ENCODE results near the gene COL8A2. TPM values are rescaled to one million over a fixed set of nuclear protein-coding genes. Genes with fewer than 3 reads are reported as not detected.

COL8A2 gene
- total RNA-seq, 1 donor from 2014 or later: not detected

- H3K36me3 Mint-ChIP-seq (ENCODE audit: unreplicated experiment): no peaks in the 10 kb centered on the region
- no peak overlapping the region for H3K27ac Mint-ChIP-seq (ENCODE audit: unreplicated experiment)
- no peaks in the 10 kb centered on the region for H3K4me1 Mint-ChIP-seq (ENCODE audit: low read depth, unreplicated experiment)
- H3K4me3 Mint-ChIP-seq (ENCODE audit: unreplicated experiment): no peak overlapping the region
- TF ChIP-seq CTCF (IDR thresholded peaks at IDR 0.05; ENCODE audit: partially characterized antibody, unreplicated experiment): no peak
- no peaks in the 10 kb centered on the region for H3K27me3 Mint-ChIP-seq (ENCODE audit: unreplicated experiment)
- no peaks in the 10 kb centered on the region for H3K9me3 Mint-ChIP-seq (ENCODE audit: unreplicated experiment)
- no peak for DNase-seq
Observed at GRCh38 chr1:36067871-36068270, 57.2 kb downstream of the COL8A2 start.

GRCh38 chr1:36062315-36062714 lies 62.7 kb downstream of the COL8A2 start:
- DNase-seq: no peak
- Mint-ChIP-seq H3K4me3 (ENCODE audit: unreplicated experiment) (no peak overlapping the region), H3K27me3 (ENCODE audit: unreplicated experiment) (peaks cover 2% of the 10 kb centered on the region), H3K36me3 (ENCODE audit: unreplicated experiment) (no peaks in the 10 kb centered on the region), H3K27ac (ENCODE audit: unreplicated experiment) (no peak overlapping the region), H3K9me3 (ENCODE audit: unreplicated experiment) (no peaks in the 10 kb centered on the region), H3K4me1 (ENCODE audit: low read depth, unreplicated experiment) (no peaks in the 10 kb centered on the region)
- no peak for TF ChIP-seq CTCF (IDR thresholded peaks at IDR 0.05; ENCODE audit: partially characterized antibody, unreplicated experiment)

- no peaks in the 10 kb centered on the region for H3K27me3 Mint-ChIP-seq (ENCODE audit: unreplicated experiment)
- H3K9me3 Mint-ChIP-seq (ENCODE audit: unreplicated experiment): no peaks in the 10 kb centered on the region
- no peaks in the 10 kb centered on the region for H3K4me1 Mint-ChIP-seq (ENCODE audit: low read depth, unreplicated experiment)
- H3K27ac Mint-ChIP-seq (ENCODE audit: unreplicated experiment): no peak overlapping the region
- no peak for TF ChIP-seq CTCF (IDR thresholded peaks at IDR 0.05; ENCODE audit: partially characterized antibody, unreplicated experiment)
- DNase-seq: no peak
- no peaks in the 10 kb centered on the region for H3K36me3 Mint-ChIP-seq (ENCODE audit: unreplicated experiment)
- no peak overlapping the region for H3K4me3 Mint-ChIP-seq (ENCODE audit: unreplicated experiment)
Observed at GRCh38 chr1:36055706-36056105, 69.3 kb downstream of the COL8A2 start.

GRCh38 chr1:36053978-36054377 lies 71.0 kb downstream of the COL8A2 start:
- Mint-ChIP-seq H3K4me3 (ENCODE audit: unreplicated experiment) (no peak overlapping the region), H3K36me3 (ENCODE audit: unreplicated experiment) (no peaks in the 10 kb centered on the region), H3K9me3 (ENCODE audit: unreplicated experiment) (no peaks in the 10 kb centered on the region), H3K27ac (ENCODE audit: unreplicated experiment) (no peak overlapping the region), H3K27me3 (ENCODE audit: unreplicated experiment) (no peaks in the 10 kb centered on the region), H3K4me1 (ENCODE audit: low read depth, unreplicated experiment) (no peaks in the 10 kb centered on the region)
- DNase-seq: no peak
- TF ChIP-seq CTCF (IDR thresholded peaks at IDR 0.05; ENCODE audit: partially characterized antibody, unreplicated experiment): no peak

- H3K4me1 Mint-ChIP-seq (ENCODE audit: low read depth, unreplicated experiment): no peaks in the 10 kb centered on the region
- no peak for TF ChIP-seq CTCF (IDR thresholded peaks at IDR 0.05; ENCODE audit: partially characterized antibody, unreplicated experiment)
- no peak overlapping the region for H3K4me3 Mint-ChIP-seq (ENCODE audit: unreplicated experiment)
- H3K9me3 Mint-ChIP-seq (ENCODE audit: unreplicated experiment): no peaks in the 10 kb centered on the region
- no peaks in the 10 kb centered on the region for H3K27me3 Mint-ChIP-seq (ENCODE audit: unreplicated experiment)
- DNase-seq: no peak
- no peak overlapping the region for H3K27ac Mint-ChIP-seq (ENCODE audit: unreplicated experiment)
- H3K36me3 Mint-ChIP-seq (ENCODE audit: unreplicated experiment): peaks cover 5% of the 10 kb centered on the region
Observed at GRCh38 chr1:36051821-36052220, 73.2 kb downstream of the COL8A2 start.

Other genes starting within 250 kb of the COL8A2 start
- gene AGO1, start 242.0 kb downstream of the COL8A2 start, total RNA-seq (ENCODE audit: unreplicated experiment): 103 TPM
- 32.7 TPM for gene AGO3, start 194.1 kb downstream of the COL8A2 start, total RNA-seq (ENCODE audit: unreplicated experiment)
- 1.6 TPM for gene TEKT2, start 41.1 kb downstream of the COL8A2 start, total RNA-seq (ENCODE audit: unreplicated experiment)
- 16.8 TPM for gene ADPRS, start 36.3 kb downstream of the COL8A2 start, total RNA-seq (ENCODE audit: unreplicated experiment)
- gene TRAPPC3, start 24.3 kb upstream of the COL8A2 start, total RNA-seq (ENCODE audit: unreplicated experiment): 30.0 TPM
- gene MAP7D1, start 30.9 kb upstream of the COL8A2 start, total RNA-seq (ENCODE audit: unreplicated experiment): 152 TPM
- 119 TPM for gene THRAP3, start 99.2 kb upstream of the COL8A2 start, total RNA-seq (ENCODE audit: unreplicated experiment)
- 11.8 TPM for gene SH3D21, start 181.1 kb upstream of the COL8A2 start, total RNA-seq (ENCODE audit: unreplicated experiment)
- gene EVA1B, start 198.4 kb upstream of the COL8A2 start, total RNA-seq (ENCODE audit: unreplicated experiment): 1.5 TPM

Measured in glutamatergic neuron (in vitro differentiated cells).